AG09319 (cell line): ENCODE measurements around the gene ALDOA.

Source experiments
- DNase-seq: peaks from one replicate; pipeline ENCODE4 v3.0.0-alpha.2; 2010; ENCODE audit warnings: low read depth; ENCODE audit errors: extremely low read depth
- CTCF ChIP-seq: IDR thresholded peaks from 2 replicates; pipeline ENCODE4 v1.5.1; 2011; ENCODE audit warnings: low read depth, mild to moderate bottlenecking, inconsistent platforms, low read length, moderate library complexity

The ALDOA gene

GRCh38 chr16:30024451-30024850 lies 41.1 kb upstream of the ALDOA start:
- no peak for TF ChIP-seq CTCF
- no peak for DNase-seq

- DNase-seq, result no peak
- TF ChIP-seq CTCF, result no peak
These were observed 40.4 kb upstream of the ALDOA start for GRCh38 chr16:30025156-30025555.

GRCh38 chr16:30025574-30025973 lies 40.0 kb upstream of the ALDOA start:
- no peak for TF ChIP-seq CTCF
- DNase-seq, result no peak

GRCh38 chr16:30026449-30026848 lies 39.1 kb upstream of the ALDOA start:
- DNase-seq, result no peak
- TF ChIP-seq CTCF, result no peak

GRCh38 chr16:30027588-30028437 lies 37.7 kb upstream of the ALDOA start:
- TF ChIP-seq CTCF, result no peak
- no peak for DNase-seq

GRCh38 chr16:30028438-30029076 lies 37.0 kb upstream of the ALDOA start:
- no peak for TF ChIP-seq CTCF
- DNase-seq, result no peak

GRCh38 chr16:30030011-30030685 lies 35.4 kb upstream of the ALDOA start:
- DNase-seq, result no peak
- no peak for TF ChIP-seq CTCF
